Liver (tissue), 3 donors: Measurements from ENCODE around the gene VASH2.

Experiments
- CTCF ChIP-seq: fragments of 150-350 bp; IDR thresholded peaks from 2 replicates; pipeline ENCODE4 v1.5.1; 2017; ENCODE audit warnings: improper control_type of control experiment, low read depth, low read length; ENCODE audit not compliant: missing input control
- JUND ChIP-seq, 2 donors: IDR thresholded peaks; 2 replicates each; pipeline ENCODE4 v1.6.1; 2016; ENCODE audit warnings: antibody characterized with exemption in 2 of 2
- RXRA ChIP-seq, 2 donors: IDR thresholded peaks; 2 replicates each; pipeline ENCODE4 v1.6.1; 2017 to 2018; ENCODE audit warnings: antibody characterized with exemption in 2 of 2, mild to moderate bottlenecking in 1 of 2
- donor health status: healthy.
- donor health status: healthy.

DNA sequence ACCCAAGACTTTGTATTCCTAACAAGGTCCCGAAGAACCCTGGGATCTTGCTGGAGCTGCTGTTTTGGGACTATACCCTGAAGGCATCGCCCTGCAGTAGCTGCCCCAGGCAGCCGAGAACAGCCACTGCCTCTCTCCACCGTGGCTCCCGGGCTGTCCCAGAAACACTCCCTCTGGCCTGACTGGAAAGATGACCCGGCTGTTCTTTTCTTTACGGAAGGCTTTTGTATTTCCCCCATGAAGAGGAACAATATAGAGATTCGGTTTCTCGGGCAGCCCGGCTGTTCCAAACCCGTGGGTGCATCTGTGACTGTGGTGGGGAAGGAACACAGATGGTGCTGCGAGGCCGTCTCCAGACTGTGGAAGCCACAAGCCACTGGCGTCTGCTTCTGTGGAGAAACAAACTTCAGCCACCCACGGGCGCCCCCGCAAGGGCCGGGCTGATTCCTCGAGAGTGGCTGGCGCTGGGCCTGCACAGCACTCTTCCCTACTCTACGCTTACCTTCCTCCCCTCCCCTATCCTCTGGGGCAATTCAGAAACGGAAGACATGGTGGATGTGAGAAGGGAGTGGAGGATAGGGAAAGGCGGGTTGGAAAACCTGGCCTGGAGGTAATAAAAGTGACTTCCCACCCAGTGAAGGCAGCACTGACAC, 33.7 kb upstream of the VASH2 start:
- TF ChIP-seq CTCF (no peak), RXRA (IDR thresholded peaks at IDR 0.05) (no peak), JUND (IDR thresholded peaks at IDR 0.05) (no peak)
